NCI-H1092 (cell line): Measurements from ENCODE around the gene DNAH11.

Experiments used
- DNase-seq: peaks from one replicate; lab custom pipeline; 2025; lab: John Stamatoyannopoulos, UW

DNAH11 gene

DNA sequence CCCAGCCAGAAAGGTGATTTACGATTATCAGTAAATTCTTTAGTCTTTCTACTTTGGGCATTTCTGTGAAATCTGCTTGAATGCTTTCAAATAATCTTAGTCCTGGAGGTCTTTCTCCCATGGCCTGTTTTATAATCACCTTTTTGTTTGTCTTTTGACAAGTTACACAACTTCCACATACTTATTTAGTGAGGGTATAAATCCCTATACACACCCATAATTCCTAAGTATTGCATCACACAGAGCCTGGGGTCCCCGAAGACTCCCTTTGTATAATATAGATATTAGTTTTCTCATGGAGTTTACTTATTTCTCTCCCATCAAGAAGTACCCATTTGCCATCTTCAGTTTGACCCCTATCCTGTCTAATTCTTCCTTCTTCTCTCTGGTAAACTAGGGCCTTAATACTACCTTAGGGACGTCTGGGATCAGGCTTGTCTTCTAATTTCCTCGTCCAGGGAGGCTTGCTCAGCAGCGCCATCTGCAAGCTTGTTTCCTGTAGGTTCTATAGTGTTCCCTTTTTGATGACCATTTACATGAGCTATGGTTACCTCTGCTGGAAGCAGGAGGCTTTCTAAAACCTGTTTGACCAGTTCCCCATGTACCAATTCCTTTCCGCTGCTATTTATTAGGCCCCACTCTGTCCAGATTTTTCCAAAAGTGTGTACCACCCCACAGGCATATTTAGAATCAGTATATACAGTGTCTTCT, 8.1 kb downstream of the DNAH11 start:
- DNase-seq = no peak

GRCh38 chr7:21562385-21562784, 19.5 kb downstream of the DNAH11 start:
- no peak for DNase-seq

GRCh38 chr7:21565614-21566013, 22.8 kb downstream of the DNAH11 start:
- no peak for DNase-seq

GRCh38 chr7:21566094-21566493, 23.3 kb downstream of the DNAH11 start:
- DNase-seq = no peak

GRCh38 chr7:21568762-21569161, 25.9 kb downstream of the DNAH11 start:
- peak; percentile 8 for DNase-seq

GRCh38 chr7:21572331-21573313, 29.8 kb downstream of the DNAH11 start:
- no peak for DNase-seq

DNA sequence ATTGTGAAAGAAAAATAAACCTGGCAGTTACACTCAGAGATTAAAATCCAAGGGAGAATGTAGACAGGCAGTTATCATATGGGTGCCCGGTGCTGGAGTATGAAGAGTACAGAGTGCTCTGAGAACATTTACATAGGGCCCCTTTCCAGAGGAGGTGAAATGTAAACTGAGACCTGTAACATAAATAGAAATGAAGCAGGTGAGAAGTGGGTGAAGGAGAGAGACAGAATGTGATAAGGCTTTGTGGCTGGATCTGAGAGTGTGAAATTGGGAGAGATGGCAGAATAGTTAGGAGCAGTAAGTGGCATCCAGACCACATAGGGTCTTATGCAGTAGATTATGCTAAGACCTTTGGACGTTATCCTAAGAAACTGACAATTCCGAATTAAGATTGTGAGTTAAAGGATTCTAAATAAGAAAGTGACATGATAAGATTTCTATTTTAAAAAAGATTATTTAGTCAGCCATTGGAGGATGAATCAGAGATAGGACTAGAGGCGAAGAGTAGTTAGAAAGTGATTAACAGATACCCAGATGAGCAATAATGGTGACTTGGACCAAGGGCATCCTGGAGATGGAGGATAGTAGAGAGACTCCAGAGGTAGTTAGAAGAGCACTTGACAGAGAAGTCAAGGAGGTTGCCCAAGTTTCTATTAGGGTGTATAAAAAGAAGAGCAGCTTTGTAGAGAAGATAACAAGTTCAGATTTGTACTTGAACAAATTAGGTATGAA, 36.7 kb downstream of the DNAH11 start:
- no peak for DNase-seq

DNA sequence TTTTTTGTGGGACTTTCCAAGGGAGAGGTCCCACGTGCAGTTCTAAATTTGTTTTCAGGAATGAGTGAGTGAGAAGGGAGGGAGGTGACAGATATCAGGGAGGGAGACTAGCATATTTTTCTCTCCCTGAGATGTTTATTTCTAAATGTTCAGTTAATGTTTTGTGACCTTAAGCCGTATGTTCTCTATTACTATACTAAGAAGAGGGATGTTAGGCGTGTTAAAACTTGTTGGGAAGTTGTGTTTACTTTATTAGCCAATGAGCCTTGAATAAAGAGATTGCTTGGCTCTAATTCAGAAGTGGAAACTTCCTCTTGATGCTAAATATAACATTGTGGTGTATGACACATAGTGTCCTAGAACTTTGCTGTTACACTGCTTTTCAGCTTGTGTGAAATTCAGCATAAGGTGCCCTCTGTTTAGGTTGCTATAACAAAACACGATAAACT, 37.3 kb downstream of the DNAH11 start:
- no peak for DNase-seq

- no peak for DNase-seq
These were observed 42.4 kb downstream of the DNAH11 start for GRCh38 chr7:21585070-21585724.

GRCh38 chr7:21587139-21587784, 44.4 kb downstream of the DNAH11 start:
- no peak for DNase-seq

GRCh38 chr7:21596801-21597200, 54.0 kb downstream of the DNAH11 start:
- no peak for DNase-seq

- DNase-seq = no peak
These were observed 60.6 kb downstream of the DNAH11 start for GRCh38 chr7:21603462-21603861.

GRCh38 chr7:21603972-21604749, 61.3 kb downstream of the DNAH11 start:
- no peak for DNase-seq

GRCh38 chr7:21605008-21605585, 62.3 kb downstream of the DNAH11 start:
- no peak for DNase-seq

- no peak for DNase-seq
These were observed 65.6 kb downstream of the DNAH11 start for GRCh38 chr7:21608465-21608864.

DNA sequence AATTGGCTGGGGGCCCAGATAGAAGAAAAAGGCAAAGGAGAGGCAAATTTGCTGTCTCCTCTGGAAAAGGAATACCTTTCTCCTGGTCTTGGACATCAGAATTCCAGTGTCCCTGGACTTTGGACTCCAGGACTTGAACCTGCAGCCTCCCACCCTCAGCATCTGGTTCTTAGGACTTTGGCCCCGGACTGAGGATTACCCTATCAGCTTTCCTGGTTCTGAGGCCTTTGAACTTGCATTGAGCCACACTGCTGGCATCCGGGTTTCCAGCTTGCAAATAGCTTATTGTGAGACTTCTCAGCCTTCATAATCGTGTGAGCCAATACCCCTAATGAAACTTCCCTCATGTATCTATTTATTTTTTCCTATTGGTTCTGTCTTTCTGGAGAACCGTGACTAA, 68.3 kb downstream of the DNAH11 start:
- no peak for DNase-seq

DNA sequence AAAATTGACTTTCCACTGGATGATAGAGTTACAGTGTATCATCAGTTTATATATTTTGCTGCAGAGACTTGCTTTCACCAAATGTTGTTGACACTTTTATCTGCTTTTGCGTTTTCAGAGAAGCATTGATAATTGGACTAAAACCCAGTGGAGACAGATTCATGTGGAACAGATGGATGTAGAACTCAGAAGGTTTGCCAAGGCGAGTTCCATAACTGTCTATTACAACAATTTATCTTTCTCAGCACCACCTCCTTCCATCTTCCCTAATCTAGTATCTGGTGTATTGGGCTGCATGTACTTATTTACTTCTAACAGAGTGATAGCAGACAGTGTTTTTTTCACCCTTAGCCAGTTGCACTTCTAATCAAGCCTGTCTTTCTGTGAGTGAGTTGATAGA, 73.3 kb downstream of the DNAH11 start:
- DNase-seq = no peak

GRCh38 chr7:21616796-21617436, 74.1 kb downstream of the DNAH11 start:
- DNase-seq = no peak

GRCh38 chr7:21617513-21617912, 74.7 kb downstream of the DNAH11 start:
- DNase-seq = no peak
